GM12878 (cell line): ENCODE data around the gene ANXA3.

Experiments used
- NRF1 ChIP-seq: conservative IDR thresholded peaks from 2 replicates; pipeline ENCODE4 v1.6.1; 2011; ENCODE audit warnings: mild to moderate bottlenecking, low read depth, low read length, improper control_type of control experiment
- REST ChIP-seq: IDR thresholded peaks from 2 replicates; pipeline ENCODE4 v1.6.1; 2012; ENCODE audit warnings: mild to moderate bottlenecking, low read depth, low read length
- YY1 ChIP-seq: IDR thresholded peaks from 2 replicates; pipeline ENCODE4 v1.6.1; 2011; ENCODE audit warnings: low read depth, mild to moderate bottlenecking, low read length
- TF ChIP-seq, protein P1 (sequence below), 3 experiments: IDR thresholded peaks in 2 of 3; conservative IDR thresholded peaks in 1 of 3; 2 replicates each; pipeline ENCODE4 v1.5.1; 2011; ENCODE audit warnings: low read depth in 3 of 3, low read length in 3 of 3, mild to moderate bottlenecking in 3 of 3, control low read depth in 2 of 3, moderate library complexity in 2 of 3, inconsistent platforms in 1 of 3, mixed read lengths in 1 of 3; ENCODE audit not compliant: control insufficient read depth in 2 of 3, insufficient read depth in 1 of 3; ENCODE audit errors: extremely low read depth in 1 of 3

GRCh38 chr4:78565971-78566372 lies 14.4 kb downstream of the ANXA3 start:
- TF ChIP-seq, protein P1, sequence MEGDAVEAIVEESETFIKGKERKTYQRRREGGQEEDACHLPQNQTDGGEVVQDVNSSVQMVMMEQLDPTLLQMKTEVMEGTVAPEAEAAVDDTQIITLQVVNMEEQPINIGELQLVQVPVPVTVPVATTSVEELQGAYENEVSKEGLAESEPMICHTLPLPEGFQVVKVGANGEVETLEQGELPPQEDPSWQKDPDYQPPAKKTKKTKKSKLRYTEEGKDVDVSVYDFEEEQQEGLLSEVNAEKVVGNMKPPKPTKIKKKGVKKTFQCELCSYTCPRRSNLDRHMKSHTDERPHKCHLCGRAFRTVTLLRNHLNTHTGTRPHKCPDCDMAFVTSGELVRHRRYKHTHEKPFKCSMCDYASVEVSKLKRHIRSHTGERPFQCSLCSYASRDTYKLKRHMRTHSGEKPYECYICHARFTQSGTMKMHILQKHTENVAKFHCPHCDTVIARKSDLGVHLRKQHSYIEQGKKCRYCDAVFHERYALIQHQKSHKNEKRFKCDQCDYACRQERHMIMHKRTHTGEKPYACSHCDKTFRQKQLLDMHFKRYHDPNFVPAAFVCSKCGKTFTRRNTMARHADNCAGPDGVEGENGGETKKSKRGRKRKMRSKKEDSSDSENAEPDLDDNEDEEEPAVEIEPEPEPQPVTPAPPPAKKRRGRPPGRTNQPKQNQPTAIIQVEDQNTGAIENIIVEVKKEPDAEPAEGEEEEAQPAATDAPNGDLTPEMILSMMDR (IDR thresholded peaks at IDR 0.05 in 2 of 3, conservative IDR thresholded peaks at IDR 0.05 in 1 of 3; ENCODE audit: control insufficient read depth in 2 of 3, extremely low read depth in 1 of 3, insufficient read depth in 1 of 3, low read depth in 3 of 3, low read length in 3 of 3): no peak
- TF ChIP-seq YY1 (no peak), REST (no peak), NRF1 (no peak)
